GM03348 (cell line): ENCODE data around the gene OLFML2B.
"Not testable (repeated sequence)": the region's sequence is repeated elsewhere in the genome, so short reads cannot be mapped to it uniquely, and the experiment has no call there.

Experiments used
- DNase-seq: peaks from one replicate; pipeline ENCODE4 v3.0.0; 2012; ENCODE audit warnings: low spot score

OLFML2B gene

DNA sequence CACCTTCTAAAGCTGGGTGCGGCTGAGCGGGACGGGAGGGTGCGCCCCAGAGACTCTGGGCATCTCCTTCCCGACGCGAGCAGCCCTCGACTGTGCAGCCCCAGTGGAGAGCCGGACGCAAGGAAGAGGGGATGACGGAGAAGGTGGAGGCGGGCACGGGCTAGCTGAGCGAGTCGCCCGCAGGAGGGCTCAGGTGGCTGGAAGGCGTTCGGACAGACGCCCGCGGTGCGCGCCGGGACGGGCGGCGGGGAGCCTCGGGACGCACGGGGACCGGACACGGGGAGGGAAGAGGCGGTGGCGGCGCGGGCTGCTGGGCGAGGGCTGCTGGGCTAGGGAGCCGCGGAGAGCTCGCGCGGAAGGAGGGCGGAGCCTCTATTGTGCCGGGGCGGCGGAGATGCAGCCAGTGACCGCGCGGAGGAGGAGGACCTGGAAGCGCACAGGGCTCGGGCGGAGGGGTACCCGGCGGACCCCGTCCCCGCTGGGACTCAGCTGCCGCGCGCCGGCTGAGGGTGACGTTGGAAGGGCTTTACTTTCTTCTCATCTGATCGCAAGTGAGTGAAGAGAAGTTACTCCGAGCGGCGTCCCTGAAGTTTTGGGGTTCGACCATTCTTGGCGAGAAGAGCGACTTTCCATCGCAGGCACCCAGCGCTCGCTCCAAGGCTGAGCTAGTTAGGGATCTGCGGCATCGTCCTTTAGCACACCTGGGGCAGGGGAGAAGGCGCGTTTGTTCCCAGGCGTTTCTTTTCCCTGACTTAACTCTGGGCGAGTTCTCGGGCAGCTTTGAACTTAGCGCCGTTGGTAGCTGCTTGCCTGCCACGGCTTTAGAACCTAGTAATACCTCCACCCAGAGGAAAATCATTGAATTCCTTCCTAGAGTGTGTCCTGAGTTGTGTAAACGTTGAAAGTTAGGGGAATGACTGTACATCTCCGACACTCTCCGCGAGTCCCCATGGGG, at the start of gene OLFML2B:
TSS of gene OLFML2B (minus strand) at position 323 of the 955 bp plus-strand sequence. CDS start 439 bp downstream, outside the sequence.
- peak; percentile 89 for DNase-seq

GRCh38 chr1:162072740-162073139, 49.1 kb upstream of the OLFML2B start:
- no peak for DNase-seq

DNA sequence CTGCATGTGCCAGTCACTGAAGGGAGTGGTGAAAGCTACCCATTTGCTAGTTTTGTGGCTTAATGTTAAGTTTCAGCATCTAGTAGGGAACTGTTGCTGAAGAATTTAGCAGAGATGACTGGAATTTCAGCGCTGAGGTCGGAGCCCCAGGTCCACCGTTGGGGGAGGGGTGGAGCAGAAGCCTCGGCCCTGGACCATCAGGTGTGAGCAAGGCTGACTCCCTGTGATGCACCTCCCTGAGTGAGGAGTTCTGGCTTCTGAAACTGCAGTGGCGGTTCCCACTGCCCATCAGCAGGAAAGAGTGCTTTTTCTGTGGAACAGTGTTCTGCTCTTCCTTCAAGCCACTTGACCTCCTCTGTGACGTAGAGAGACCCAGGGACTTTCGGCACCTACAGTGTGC, 47.2 kb upstream of the OLFML2B start:
- DNase-seq: no peak

DNA sequence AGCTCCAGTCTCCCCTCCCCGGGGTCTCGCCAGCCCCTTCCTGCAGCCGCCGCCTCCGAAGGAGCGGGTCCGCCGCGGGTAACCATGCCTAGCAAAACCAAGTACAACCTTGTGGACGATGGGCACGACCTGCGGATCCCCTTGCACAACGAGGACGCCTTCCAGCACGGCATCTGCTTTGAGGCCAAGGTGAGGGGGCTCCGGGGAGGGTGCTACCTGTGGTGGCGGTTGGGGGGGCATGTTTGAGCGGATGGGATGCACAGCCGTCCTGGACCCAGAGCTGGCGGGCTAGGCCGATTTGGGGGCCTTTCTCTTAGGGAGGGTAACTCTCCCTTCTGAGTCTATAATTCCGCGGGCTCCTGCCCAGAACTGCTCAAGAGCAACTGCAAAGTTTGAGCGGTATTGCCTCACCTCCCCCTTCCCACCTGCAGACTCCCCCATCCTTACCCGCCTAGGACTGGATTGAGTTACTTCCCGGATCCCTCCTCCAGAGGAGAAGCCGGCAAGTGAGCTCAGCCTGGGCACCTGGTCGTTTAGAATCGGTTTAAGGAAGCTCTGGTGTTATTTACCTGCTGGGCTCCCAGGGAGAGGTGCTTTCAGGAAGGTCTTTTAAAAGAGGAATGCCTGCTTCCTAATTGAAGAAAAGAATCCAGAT, 46.6 kb upstream of the OLFML2B start:
- peak; percentile 8 for DNase-seq

DNA sequence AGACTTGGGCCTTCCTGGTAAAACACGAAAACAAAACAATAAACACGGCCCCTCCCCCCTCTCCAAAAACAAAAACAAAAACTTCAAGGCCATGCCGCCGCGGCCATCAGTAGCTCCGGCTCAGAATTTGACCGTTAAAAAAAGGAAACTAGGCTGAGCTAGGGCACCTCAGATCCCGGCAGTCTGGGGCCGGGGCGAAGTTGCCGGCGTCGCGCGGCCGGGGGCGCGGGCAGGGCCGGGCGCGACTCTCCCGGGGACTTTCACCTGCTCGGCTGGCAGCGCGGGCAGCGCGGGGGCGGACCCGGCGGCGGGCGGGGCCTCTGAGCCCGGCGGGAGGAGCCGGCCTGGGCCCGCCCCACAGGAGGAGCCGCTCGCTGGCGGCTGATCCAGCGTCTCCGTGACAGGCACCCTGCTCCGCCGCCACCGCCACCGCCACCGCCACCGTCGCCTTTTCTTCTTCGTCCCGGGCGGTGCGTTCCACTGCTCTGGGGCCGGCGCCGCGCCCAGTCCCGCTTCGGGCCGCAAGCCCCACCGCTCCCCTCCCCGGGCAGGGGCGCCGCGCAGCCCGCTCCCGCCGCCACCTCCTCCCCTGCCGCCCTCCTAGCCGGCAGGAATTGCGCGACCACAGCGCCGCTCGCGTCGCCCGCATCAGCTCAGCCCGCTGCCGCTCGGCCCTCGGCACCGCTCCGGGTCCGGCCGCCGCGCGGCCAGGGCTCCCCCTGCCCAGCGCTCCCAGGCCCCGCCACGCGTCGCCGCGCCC, 45.8 kb upstream of the OLFML2B start, which contains the start of gene NOS1AP:
TSS of gene NOS1AP (plus strand) at position 358 of the 760 bp plus-strand sequence. CDS start 487 bp downstream, outside the sequence.
- DNase-seq: peak; percentile 93

DNA sequence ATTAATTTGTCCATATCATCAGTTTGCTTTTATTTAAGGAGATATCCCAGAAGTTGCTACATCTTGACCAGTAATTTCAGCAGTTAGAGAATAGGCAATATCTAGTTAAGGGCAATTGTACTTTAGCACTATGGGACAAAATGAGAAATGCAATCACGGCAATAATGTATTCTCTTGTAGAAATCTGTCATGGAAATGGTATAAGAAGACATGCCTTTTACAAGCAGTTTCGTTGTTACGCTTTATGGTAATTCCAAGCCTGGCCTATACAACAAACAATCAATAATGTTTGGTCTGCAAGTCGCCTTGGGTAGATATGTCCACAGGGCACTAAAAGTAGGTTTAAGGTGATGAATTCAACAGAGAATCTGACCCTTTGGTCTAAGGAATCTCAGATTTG, 44.6 kb upstream of the OLFML2B start:
- DNase-seq: no peak

GRCh38 chr1:162067466-162067865, 43.8 kb upstream of the OLFML2B start:
- no peak for DNase-seq

GRCh38 chr1:162066836-162067235, 43.2 kb upstream of the OLFML2B start:
- DNase-seq: not testable (repeated sequence)

DNA sequence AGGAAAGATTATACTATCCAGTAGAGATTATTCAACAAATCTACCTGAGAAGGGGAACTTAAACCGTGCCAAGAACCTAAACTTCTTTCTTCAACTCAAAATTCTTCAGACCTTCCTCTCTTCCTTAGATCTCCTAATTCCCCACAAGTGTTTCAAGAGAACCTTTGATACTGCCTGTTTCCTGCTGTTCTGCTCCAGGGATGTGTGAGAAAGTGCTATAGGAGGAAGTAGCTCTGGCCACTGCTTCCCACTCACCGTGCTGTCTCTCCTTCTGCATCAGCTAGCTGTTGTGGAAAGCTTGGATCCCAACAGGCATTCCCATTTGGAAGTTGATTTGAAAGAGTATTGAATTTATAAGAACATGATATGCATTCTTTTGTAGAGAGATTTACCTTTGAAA, 41.3 kb upstream of the OLFML2B start:
- DNase-seq: no peak

DNA sequence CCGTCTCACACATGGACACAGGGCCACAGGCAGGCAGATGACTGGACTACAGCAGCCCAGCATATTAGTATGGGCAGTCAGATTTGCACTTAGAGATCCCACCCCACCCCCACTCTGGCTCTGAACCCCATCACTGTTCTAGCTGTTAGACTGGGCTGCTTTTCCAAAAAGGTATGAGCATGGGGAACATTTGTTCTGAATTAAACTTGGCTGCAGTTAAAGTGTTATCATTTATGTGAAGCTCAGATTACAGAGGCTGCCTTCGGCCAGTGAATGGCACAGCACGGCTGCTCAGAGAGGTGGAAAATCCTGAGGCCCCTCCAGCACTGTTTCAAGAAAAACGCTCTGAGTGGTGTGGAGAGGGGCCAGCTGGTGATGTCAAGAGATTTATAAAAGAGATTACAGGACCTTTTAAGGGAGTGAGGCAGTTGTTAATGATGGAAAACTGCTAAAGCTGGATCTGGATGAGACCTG, 38.9 kb upstream of the OLFML2B start:
- DNase-seq: no peak

DNA sequence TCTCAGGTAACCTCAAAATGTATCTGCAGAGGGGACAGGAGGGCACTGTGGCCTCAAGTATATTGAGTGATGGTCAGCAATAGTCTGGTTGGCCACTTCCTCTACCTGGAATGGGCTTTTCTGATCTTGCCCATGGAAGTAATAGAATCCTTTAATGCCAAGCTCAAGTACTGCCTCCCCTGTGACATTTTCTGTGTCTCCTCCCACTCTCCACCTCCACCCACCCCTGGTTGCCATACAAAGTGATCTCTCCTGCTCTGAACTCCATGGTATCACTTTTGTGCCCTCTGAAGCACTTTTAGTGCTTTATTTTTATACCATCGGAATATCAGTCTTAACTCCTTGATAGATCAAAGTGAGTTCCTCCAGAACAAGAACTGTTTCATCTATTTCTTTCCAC, 36.6 kb upstream of the OLFML2B start:
- no peak for DNase-seq

DNA sequence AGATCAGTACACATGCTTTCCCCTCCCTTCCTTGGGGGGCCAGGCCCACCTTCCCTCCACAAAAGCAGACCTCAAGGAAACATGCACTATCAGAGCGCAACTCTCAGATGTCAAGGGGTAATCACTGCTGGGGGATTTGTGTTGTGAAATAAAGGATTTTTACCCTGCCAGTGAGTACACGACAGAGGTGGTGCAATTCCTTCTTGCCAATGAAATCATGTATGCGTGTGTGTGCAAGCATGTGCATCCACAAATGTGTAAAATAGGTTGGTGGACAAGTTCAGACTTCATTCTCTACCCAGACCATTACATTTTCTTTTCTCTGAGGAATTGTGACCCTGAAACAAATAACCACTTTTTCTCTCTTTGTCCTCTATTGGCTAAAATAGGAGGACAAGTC, 36.1 kb upstream of the OLFML2B start:
- DNase-seq: no peak

DNA sequence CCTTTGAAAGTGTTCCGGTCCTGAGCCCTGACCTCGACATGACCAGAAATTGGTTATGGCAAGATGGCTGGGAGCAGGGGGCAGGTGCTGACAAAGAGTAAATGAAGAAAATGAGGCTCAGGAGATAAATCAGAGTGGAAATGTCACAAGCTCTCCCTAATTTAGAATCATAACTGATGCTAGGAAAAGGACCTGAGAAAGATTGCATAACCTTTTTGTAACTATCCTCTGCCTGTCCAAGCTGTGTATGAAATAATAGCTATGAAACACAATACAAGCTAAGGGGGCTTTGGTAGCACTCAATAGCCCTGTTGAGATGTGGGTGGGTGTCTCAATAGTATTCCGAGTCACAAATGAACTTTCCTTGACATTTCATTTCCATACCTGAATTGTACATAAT, 32.9 kb upstream of the OLFML2B start:
- no peak for DNase-seq

DNA sequence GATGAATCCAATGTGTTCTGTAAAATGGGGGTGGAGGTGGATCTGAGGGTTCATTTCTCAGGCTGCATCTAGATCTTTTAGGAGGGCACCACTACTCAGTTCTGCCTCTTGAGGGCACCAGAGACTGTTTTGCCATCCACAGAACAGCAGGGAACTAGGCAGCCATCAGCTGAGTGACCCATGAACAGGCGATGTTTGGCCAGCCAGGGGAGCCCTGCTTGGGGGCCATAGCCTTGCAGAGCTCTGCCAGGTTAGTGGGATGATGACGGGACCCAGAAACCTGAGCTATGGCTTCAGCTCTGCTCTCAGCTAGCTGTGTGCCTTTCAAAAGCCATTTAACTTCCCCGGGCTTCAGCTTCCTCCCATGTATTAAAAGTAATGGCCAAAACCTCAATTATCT, 32.4 kb upstream of the OLFML2B start:
- DNase-seq: peak; percentile 87

GRCh38 chr1:162055062-162055461, 31.4 kb upstream of the OLFML2B start:
- DNase-seq: peak; percentile 63

- DNase-seq: not testable (repeated sequence)
These were observed 30.3 kb upstream of the OLFML2B start for GRCh38 chr1:162053949-162054348.

- DNase-seq: no peak
These were observed 23.3 kb upstream of the OLFML2B start for GRCh38 chr1:162046921-162047320.

- no peak for DNase-seq
These were observed 18.7 kb upstream of the OLFML2B start for GRCh38 chr1:162042361-162042760.

DNA sequence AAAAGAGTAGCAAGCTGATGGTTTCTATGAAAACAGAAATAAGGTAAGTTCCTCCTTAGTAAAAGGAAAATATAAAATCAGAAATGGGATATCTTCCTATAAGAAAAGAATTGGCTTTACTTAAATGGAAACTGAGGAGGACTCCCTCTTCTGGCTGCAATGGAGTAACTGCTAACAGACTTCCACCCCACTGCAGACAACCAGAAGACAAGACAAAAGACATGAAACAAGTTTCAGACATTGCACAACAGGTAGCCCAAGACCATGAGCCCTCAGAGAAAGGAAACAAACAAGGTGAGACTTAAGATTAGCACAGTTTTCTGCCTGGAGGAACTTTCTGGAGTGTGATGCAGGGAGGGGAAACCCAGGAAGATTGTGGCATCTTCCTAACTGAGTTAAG, 17.0 kb upstream of the OLFML2B start:
- peak; percentile 55 for DNase-seq

DNA sequence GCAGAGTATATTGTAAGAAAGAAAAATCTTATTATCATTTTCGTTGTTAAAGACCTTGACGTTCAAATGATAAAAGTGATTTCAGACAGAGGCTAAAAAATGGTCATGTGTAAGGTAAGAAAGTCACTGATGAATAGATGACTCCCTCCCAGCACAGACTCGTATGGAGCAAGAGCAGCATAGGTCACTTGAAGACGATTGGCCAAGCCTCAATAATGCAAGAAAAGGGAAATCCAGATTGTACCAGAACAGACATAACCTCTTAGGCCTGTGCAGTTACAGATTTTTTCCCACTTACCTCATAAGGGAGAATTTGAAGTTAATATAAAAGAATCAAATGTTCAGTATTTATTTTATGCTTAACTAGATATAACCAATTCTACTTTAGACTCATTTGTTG, 16.3 kb upstream of the OLFML2B start:
- no peak for DNase-seq

DNA sequence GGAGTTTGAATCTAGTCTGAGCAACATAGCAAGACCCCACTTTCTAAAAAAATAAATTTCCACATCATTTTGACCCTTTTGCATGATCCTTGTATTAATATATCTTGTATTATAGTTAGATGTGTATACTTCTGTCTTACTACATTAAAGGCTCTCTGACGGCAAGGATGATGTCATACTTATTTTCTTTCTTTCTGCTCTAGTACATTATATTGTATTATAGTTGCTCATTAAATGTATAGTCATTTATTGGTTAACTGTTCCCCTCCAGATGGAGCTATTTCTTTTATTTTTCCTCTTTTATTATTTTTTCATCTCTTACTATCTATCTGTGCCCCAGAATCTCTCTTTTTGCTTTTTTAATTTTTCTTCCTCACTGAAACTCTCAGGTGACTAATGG, 15.0 kb upstream of the OLFML2B start:
- DNase-seq: no peak

DNA sequence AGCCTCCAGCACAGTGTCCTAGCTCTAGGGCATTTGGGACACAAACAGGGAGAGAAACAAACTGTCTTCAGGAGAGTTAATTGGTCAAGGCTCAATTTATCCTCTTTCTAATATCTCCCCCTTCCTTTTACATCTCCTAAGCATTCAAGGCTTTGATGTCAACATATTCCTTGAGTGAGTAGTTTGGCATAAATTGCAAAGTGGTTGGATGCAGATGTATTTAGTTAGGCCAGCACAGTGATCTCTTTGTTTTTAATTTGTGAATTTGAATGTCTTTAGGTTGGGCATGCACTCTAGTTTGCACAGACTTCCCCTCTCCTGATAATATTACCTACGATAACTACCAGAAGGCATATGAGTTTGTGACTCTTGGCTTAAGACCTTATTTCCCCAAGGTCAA, 12.5 kb upstream of the OLFML2B start:
- DNase-seq: peak; percentile 22
